ENCODE data around the gene LRRC15.

LRRC15 gene

GRCh38 chr3:194330160-194330559, 39.4 kb downstream of the LRRC15 start:
- DNase-seq: no peak

- DNase-seq: no peak
Observed at GRCh38 chr3:194329583-194329965, 40.0 kb downstream of the LRRC15 start.

GRCh38 chr3:194328942-194329582, 40.5 kb downstream of the LRRC15 start:
- no peak for DNase-seq

GRCh38 chr3:194328053-194328657, 41.4 kb downstream of the LRRC15 start:
- DNase-seq: no peak

GRCh38 chr3:194327218-194328052, 42.1 kb downstream of the LRRC15 start:
- no peak for DNase-seq

- DNase-seq: no peak
Observed at GRCh38 chr3:194326968-194327217, 42.6 kb downstream of the LRRC15 start.

GRCh38 chr3:194326192-194326967, 43.2 kb downstream of the LRRC15 start:
- DNase-seq: no peak

- DNase-seq: no peak
Observed at GRCh38 chr3:194325424-194326153, 44.0 kb downstream of the LRRC15 start.

GRCh38 chr3:194324823-194325327, 44.7 kb downstream of the LRRC15 start:
- DNase-seq: no peak

GRCh38 chr3:194323785-194324735, 45.5 kb downstream of the LRRC15 start:
- peak; percentile 39 for DNase-seq

- DNase-seq: no peak
Observed at GRCh38 chr3:194322678-194323211, 46.8 kb downstream of the LRRC15 start.

GRCh38 chr3:194321693-194322640, 47.6 kb downstream of the LRRC15 start:
- no peak for DNase-seq

- no peak for DNase-seq
Observed at GRCh38 chr3:194320744-194321243, 48.7 kb downstream of the LRRC15 start.

GRCh38 chr3:194320100-194320499, 49.4 kb downstream of the LRRC15 start:
- DNase-seq: no peak

GRCh38 chr3:194318511-194319161, 50.9 kb downstream of the LRRC15 start:
- no peak for DNase-seq

GRCh38 chr3:194316918-194317317, 52.6 kb downstream of the LRRC15 start:
- DNase-seq: no peak

GRCh38 chr3:194315965-194316361, 53.6 kb downstream of the LRRC15 start:
- DNase-seq: peak; percentile 19

GRCh38 chr3:194315088-194315964, 54.2 kb downstream of the LRRC15 start:
- peak; percentile 88 for DNase-seq
